ENCODE results near the gene IL6. TPM values are rescaled to one million over a fixed set of nuclear protein-coding genes. Genes with fewer than 3 reads are reported as not detected.

Gene IL6
- total RNA-seq, 2 donors from 2014 or later, result 0.99 to 2.9 TPM

DNA sequence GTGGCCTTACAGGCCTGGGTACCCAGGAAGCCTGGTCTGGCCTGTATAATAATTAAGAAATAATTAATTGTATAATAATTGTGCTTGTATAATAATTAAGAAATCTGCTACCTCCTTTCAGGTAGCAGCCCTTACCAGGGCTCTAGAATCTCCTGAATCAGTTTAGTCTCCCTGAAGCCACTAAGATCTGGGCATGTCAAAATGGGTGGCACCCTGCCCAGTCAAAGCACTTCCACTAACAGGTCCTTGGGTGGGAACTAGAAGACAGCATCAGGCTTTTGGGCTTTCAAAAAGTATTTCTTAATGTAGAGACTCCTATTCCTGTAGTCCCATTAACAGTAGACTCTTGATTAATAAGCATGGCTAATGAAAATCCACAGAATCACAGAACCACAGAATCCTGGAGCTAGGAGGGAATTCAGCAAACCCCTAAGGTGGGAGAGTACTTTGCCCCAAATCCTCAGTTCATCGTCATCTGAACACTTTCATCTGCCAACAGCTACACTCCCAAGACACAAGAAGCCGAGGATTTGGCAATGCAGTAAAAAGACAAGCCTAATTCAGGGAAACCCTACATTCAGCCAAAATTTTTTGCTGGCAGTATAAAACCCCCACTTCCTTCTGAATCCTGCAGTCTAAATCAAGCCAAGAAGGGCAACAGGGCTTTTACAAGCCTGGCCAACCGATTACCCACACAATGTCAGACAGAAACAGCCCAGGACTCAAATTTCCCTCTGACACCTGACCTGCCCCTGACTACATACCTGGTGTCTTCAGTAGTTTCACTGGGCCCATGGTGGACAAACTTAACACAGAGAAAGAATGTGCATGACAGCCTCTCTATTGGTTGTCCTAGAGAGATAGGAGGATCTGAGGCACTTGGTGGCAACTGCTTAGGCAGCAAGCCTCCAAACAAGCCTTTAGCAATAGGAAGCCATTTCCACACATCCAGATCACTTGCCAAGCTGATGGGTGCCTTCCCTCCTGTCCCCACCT is 5.9 kb upstream of the IL6 start:
- no peak for DNase-seq
- WGBS, 2 donors, result 76 to 89% methylated on average over 3 of the region's 3 CpGs
- no peak for ATAC-seq
- Histone ChIP-seq H3K4me1 (peaks cover 16% of the 10 kb centered on the region), H3K27ac (no peak overlapping the region), H3K36me3 (replicated peaks in 1 of 2; ENCODE audit: insufficient read depth in 1 of 2, low read depth in 2 of 2) (no peaks in the 10 kb centered on the region), H3K9me3 (no peaks in the 10 kb centered on the region), H3K4me3 (no peak overlapping the region), H3K27me3 (no peaks in the 10 kb centered on the region)
- intact Hi-C loops (cut with DNase I), result no loop called here
- TF ChIP-seq POLR2A (IDR thresholded peaks at IDR 0.05), result no peak
- TF ChIP-seq, protein P1, sequence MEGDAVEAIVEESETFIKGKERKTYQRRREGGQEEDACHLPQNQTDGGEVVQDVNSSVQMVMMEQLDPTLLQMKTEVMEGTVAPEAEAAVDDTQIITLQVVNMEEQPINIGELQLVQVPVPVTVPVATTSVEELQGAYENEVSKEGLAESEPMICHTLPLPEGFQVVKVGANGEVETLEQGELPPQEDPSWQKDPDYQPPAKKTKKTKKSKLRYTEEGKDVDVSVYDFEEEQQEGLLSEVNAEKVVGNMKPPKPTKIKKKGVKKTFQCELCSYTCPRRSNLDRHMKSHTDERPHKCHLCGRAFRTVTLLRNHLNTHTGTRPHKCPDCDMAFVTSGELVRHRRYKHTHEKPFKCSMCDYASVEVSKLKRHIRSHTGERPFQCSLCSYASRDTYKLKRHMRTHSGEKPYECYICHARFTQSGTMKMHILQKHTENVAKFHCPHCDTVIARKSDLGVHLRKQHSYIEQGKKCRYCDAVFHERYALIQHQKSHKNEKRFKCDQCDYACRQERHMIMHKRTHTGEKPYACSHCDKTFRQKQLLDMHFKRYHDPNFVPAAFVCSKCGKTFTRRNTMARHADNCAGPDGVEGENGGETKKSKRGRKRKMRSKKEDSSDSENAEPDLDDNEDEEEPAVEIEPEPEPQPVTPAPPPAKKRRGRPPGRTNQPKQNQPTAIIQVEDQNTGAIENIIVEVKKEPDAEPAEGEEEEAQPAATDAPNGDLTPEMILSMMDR (IDR thresholded peaks at IDR 0.05), result no peak

GRCh38 chr7:22722536-22723180 is 4.3 kb upstream of the IL6 start:
- no peak for TF ChIP-seq POLR2A (IDR thresholded peaks at IDR 0.05)
- TF ChIP-seq, protein P1 (IDR thresholded peaks at IDR 0.05), result no peak
- WGBS, 2 donors, result 69 to 77% methylated on average over 6 of the region's 6 CpGs
- ATAC-seq, result no peak
- Histone ChIP-seq H3K27ac (peak overlapping the region in 3 of 4 donors; percentile 7 to 54 (median 53)), H3K4me3 (no peak overlapping the region), H3K36me3 (replicated peaks in 1 of 2; ENCODE audit: insufficient read depth in 1 of 2, low read depth in 2 of 2) (no peaks in the 10 kb centered on the region), H3K9me3 (no peaks in the 10 kb centered on the region), H3K4me1 (peaks cover 30% of the 10 kb centered on the region), H3K27me3 (no peaks in the 10 kb centered on the region)
- intact Hi-C loops (cut with DNase I), result no loop called here
- DNase-seq, result no peak

DNA sequence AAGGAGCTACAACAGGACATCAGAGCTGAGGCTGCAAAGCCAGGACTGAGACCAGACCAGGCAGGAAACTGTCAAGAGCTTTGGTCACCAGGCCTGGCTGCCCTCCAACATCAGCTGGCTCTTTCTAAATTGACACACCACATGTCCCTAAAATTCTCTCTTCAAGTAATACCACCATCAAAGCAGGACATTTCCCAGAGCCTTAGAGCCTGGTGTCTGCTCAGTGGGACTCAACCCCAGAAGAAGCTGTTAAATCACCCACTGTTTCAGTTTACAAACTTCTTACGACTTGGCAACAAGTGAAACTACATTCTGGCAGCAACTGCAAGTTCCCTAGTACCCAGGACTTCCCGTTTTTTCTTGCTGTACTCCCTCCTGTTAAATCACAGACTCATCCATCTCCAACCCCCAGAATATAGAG is 3.8 kb upstream of the IL6 start:
- H3K9me3 ChIP-seq, result no peaks in the 10 kb centered on the region
- WGBS, 2 donors, result 13 to 28% methylated on average over 2 of the region's 2 CpGs
- no peaks in the 10 kb centered on the region for H3K36me3 ChIP-seq (replicated peaks in 1 of 2; ENCODE audit: insufficient read depth in 1 of 2, low read depth in 2 of 2)
- no peak overlapping the region for H3K4me3 ChIP-seq
- TF ChIP-seq, protein P1 (IDR thresholded peaks at IDR 0.05), result no peak
- TF ChIP-seq POLR2A (IDR thresholded peaks at IDR 0.05), result no peak
- peaks cover 30% of the 10 kb centered on the region for H3K4me1 ChIP-seq
- peak; percentile 10 for ATAC-seq
- intact Hi-C loops (cut with DNase I), result no loop called here
- no peaks in the 10 kb centered on the region for H3K27me3 ChIP-seq
- DNase-seq, result peak; percentile 34 to 65 (median 61)
- peak overlapping the region in 3 of 4 donors; percentile 7 to 54 (median 53) for H3K27ac ChIP-seq

DNA sequence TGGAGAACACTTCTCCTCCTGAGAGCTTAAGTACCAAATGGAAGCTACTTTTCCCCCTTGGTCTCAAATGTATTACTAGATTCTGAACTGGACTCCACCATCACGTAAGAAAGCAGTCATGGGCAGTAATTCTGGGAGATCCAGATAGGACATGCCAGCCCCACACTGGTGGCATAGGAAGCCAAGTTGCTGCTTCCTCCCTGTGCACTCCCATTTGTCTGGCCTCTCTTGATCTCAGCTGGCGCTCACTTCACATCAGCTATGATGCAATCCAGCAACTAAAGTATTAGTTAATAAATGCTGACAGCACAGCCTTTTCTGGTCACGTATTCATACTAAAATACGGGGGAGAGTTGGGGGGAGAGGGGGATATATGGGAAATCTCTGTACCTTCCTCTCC is 3.4 kb upstream of the IL6 start:
- TF ChIP-seq POLR2A (IDR thresholded peaks at IDR 0.05), result no peak
- TF ChIP-seq, protein P1 (IDR thresholded peaks at IDR 0.05), result no peak
- DNase-seq, result peak in 2 of 4 donors; percentile 16 to 38
- Histone ChIP-seq H3K27ac (peak overlapping the region in 2 of 4 donors; percentile 53 to 54), H3K4me1 (peaks cover 30% of the 10 kb centered on the region), H3K4me3 (no peak overlapping the region), H3K27me3 (no peaks in the 10 kb centered on the region), H3K36me3 (replicated peaks in 1 of 2; ENCODE audit: insufficient read depth in 1 of 2, low read depth in 2 of 2) (no peaks in the 10 kb centered on the region), H3K9me3 (no peaks in the 10 kb centered on the region)
- 51 to 57% methylated on average over 4 of the region's 4 CpGs for WGBS, 2 donors
- intact Hi-C loops (cut with DNase I), result no loop called here
- ATAC-seq, result peak; percentile 26

Data from body of pancreas (tissue), 4 donors.